Osteoblast (primary cell): Measurements from ENCODE around the gene ADAMTS14. TPM values are rescaled to one million over a fixed set of nuclear protein-coding genes. Genes with fewer than 3 reads are reported as not detected.

Experiments used
- DNase-seq: peaks from one replicate; pipeline ENCODE4 v3.0.0; 2011; ENCODE audit warnings: low spot score, mixed read lengths; ENCODE audit not compliant: insufficient read length; ENCODE audit errors: missing footprints
- H2AFZ ChIP-seq: 2 replicates; pipeline ENCODE4 v1.6.0; 2011; ENCODE audit warnings: mild to moderate bottlenecking, low read length
- H3K27ac ChIP-seq: 2 replicates; pipeline ENCODE4 v1.5.1; 2011; ENCODE audit warnings: mild to moderate bottlenecking, low read depth, low read length, moderate library complexity
- H3K27me3 ChIP-seq: 2 replicates; pipeline ENCODE4 v1.6.0; 2012; ENCODE audit warnings: mild to moderate bottlenecking, control low read depth, inconsistent platforms, low read length, moderate library complexity; ENCODE audit not compliant: insufficient read depth
- H3K36me3 ChIP-seq: 2 replicates; pipeline ENCODE4 v1.5.1; 2011; ENCODE audit warnings: mild to moderate bottlenecking, low read length, control low read depth, moderate library complexity; ENCODE audit not compliant: insufficient read depth
- H3K4me1 ChIP-seq: 2 replicates; pipeline ENCODE4 v1.5.1; 2011; ENCODE audit warnings: mild to moderate bottlenecking, low read length, control low read depth, moderate library complexity; ENCODE audit not compliant: insufficient read depth
- H3K4me2 ChIP-seq: 2 replicates; pipeline ENCODE4 v1.6.0; 2011; ENCODE audit warnings: mild to moderate bottlenecking, low read length; ENCODE audit not compliant: insufficient read depth
- H3K4me3 ChIP-seq: fragments of 200-600 bp; sonication (generic); 3 replicates; pipeline ENCODE4 v1.5.1; 2012; ENCODE audit warnings: mild to moderate bottlenecking, low read length, inconsistent platforms; ENCODE audit not compliant: insufficient read depth
- H3K79me2 ChIP-seq: 2 replicates; pipeline ENCODE4 v1.6.0; 2012; ENCODE audit warnings: mild to moderate bottlenecking, low read length, control low read depth, inconsistent platforms; ENCODE audit not compliant: insufficient read depth
- H3K9me3 ChIP-seq: 2 replicates; pipeline ENCODE4 v1.5.1; 2011; ENCODE audit warnings: low read depth, low read length, control low read depth
- H4K20me1 ChIP-seq: 2 replicates; pipeline ENCODE4 v1.6.0; 2012; ENCODE audit warnings: mild to moderate bottlenecking, low read length, control low read depth; ENCODE audit not compliant: insufficient read depth
- CTCF ChIP-seq: IDR thresholded peaks from 2 replicates; pipeline ENCODE4 v1.5.1; 2011; ENCODE audit warnings: mild to moderate bottlenecking, low read depth, low read length, moderate library complexity; ENCODE audit errors: extremely low read depth
- total RNA-seq: library from RNA; depleted of rRNA; stranded (reverse); fragments of >200 nt; gene quantifications from 2 replicates; pipeline ENCODE4 v1.2.3, GENCODE V29; 2012

Gene ADAMTS14
- total RNA-seq, 1 donor, result 2.9 TPM

GRCh38 chr10:70728328-70728727 is 56.0 kb downstream of the ADAMTS14 start:
- Histone ChIP-seq H4K20me1 (peaks cover 11% of the 10 kb centered on the region), H3K79me2 (no peaks in the 10 kb centered on the region), H3K27ac (no peak overlapping the region), H3K4me3 (no peak overlapping the region), H3K36me3 (no peaks in the 10 kb centered on the region), H3K4me2 (no peak overlapping the region), H3K27me3 (no peaks in the 10 kb centered on the region), H3K9me3 (no peaks in the 10 kb centered on the region), H3K4me1 (no peaks in the 10 kb centered on the region), H2AFZ (no peak overlapping the region)
- no peak for DNase-seq
- no peak for TF ChIP-seq CTCF

GRCh38 chr10:70729763-70730357 is 57.6 kb downstream of the ADAMTS14 start:
- H3K79me2 ChIP-seq, result no peaks in the 10 kb centered on the region
- H3K4me2 ChIP-seq, result no peak overlapping the region
- H3K36me3 ChIP-seq, result no peaks in the 10 kb centered on the region
- no peaks in the 10 kb centered on the region for H3K27me3 ChIP-seq
- TF ChIP-seq CTCF, result no peak
- peaks cover 10% of the 10 kb centered on the region for H4K20me1 ChIP-seq
- H3K27ac ChIP-seq, result no peak overlapping the region
- no peaks in the 10 kb centered on the region for H3K9me3 ChIP-seq
- no peak for DNase-seq
- no peak overlapping the region for H3K4me3 ChIP-seq
- no peak overlapping the region for H2AFZ ChIP-seq
- H3K4me1 ChIP-seq, result no peaks in the 10 kb centered on the region

GRCh38 chr10:70730955-70731354 is 58.6 kb downstream of the ADAMTS14 start:
- Histone ChIP-seq H3K27me3 (no peaks in the 10 kb centered on the region), H3K9me3 (no peaks in the 10 kb centered on the region), H4K20me1 (peaks cover 9% of the 10 kb centered on the region), H3K4me1 (no peaks in the 10 kb centered on the region), H2AFZ (no peak overlapping the region), H3K4me3 (no peak overlapping the region), H3K27ac (no peak overlapping the region), H3K4me2 (no peak overlapping the region), H3K36me3 (no peaks in the 10 kb centered on the region), H3K79me2 (no peaks in the 10 kb centered on the region)
- DNase-seq, result no peak
- TF ChIP-seq CTCF, result no peak

GRCh38 chr10:70732569-70732968 is 60.3 kb downstream of the ADAMTS14 start:
- Histone ChIP-seq H3K36me3 (no peaks in the 10 kb centered on the region), H3K4me2 (no peak overlapping the region), H3K27ac (no peak overlapping the region), H2AFZ (no peak overlapping the region), H3K4me3 (no peak overlapping the region), H3K27me3 (no peaks in the 10 kb centered on the region), H3K79me2 (no peaks in the 10 kb centered on the region), H3K9me3 (no peaks in the 10 kb centered on the region), H4K20me1 (peaks cover 6% of the 10 kb centered on the region), H3K4me1 (no peaks in the 10 kb centered on the region)
- DNase-seq, result no peak
- no peak for TF ChIP-seq CTCF
